Stimulated activated naive CD8-positive, alpha-beta T cell treated with anti-CD3 and anti-CD28 coated beads, Interleukin-15, Interleukin-2, amounts not matched to agents 100 ng/mL and 50 ng/mL, for 24 hours (primary cell): ENCODE measurements around the gene DHRS9.

ENCODE experiments used
- H3K27ac Mint-ChIP-seq: one replicate; pipeline ENCODE4 v1.8.0; 2021; ENCODE audit warnings: mild to moderate bottlenecking, mixed read lengths
- H3K27me3 Mint-ChIP-seq: one replicate; pipeline ENCODE4 v1.8.0; 2021; ENCODE audit warnings: mixed read lengths
- H3K36me3 Mint-ChIP-seq: one replicate; pipeline ENCODE4 v1.8.0; 2021; ENCODE audit warnings: low read depth, mixed read lengths
- H3K4me1 Mint-ChIP-seq: one replicate; pipeline ENCODE4 v1.8.0; 2021; ENCODE audit warnings: low read depth, mixed read lengths
- H3K4me3 Mint-ChIP-seq: one replicate; pipeline ENCODE4 v1.8.0; 2021; ENCODE audit warnings: mild to moderate bottlenecking, mixed read lengths
- H3K9me3 Mint-ChIP-seq: one replicate; pipeline ENCODE4 v1.8.0; 2021; ENCODE audit warnings: mixed read lengths

The DHRS9 gene

DNA sequence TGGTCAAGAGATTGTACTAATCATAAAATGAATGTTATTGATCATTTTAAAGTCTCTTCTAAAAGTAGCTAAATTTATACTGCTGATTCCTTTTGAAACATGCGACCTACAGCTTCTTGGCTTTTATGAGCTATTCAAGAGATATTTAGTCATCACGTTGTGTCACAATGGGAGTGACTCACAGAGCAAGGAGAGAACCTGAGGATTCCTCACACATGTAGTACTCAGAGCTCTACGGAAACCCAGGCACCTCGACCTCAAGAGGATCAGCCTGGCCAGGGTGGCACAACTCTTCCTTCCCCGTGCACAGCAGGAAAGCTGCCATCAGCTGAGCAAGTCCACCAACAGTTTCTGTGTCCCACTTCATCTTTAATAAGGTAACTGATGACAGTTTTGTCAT is at the start of gene DHRS9:
Gene DHRS9, plus strand, starts transcription at position 223 of the 400 bp plus-strand sequence. CDS start 12,019 bp downstream, outside the sequence.
- H3K9me3 Mint-ChIP-seq, result no peaks in the 10 kb centered on the region
- H3K36me3 Mint-ChIP-seq, result peaks cover 6% of the 10 kb centered on the region
- H3K4me3 Mint-ChIP-seq, result peak within 1 kb of the TSS; percentile 66
- no peaks in the 10 kb centered on the region for H3K27me3 Mint-ChIP-seq
- H3K4me1 Mint-ChIP-seq, result peaks cover 60% of the 10 kb centered on the region
- H3K27ac Mint-ChIP-seq, result peak within 1 kb of the TSS; percentile 82

- H3K9me3 Mint-ChIP-seq, result no peaks in the 10 kb centered on the region
- H3K36me3 Mint-ChIP-seq, result no peaks in the 10 kb centered on the region
- peaks cover 7% of the 10 kb centered on the region for H3K4me1 Mint-ChIP-seq
- H3K27ac Mint-ChIP-seq, result no peak overlapping the region
- H3K27me3 Mint-ChIP-seq, result no peaks in the 10 kb centered on the region
- H3K4me3 Mint-ChIP-seq, result no peak overlapping the region
These were observed 46.2 kb upstream of the DHRS9 start for GRCh38 chr2:169023161-169023560.

DNA sequence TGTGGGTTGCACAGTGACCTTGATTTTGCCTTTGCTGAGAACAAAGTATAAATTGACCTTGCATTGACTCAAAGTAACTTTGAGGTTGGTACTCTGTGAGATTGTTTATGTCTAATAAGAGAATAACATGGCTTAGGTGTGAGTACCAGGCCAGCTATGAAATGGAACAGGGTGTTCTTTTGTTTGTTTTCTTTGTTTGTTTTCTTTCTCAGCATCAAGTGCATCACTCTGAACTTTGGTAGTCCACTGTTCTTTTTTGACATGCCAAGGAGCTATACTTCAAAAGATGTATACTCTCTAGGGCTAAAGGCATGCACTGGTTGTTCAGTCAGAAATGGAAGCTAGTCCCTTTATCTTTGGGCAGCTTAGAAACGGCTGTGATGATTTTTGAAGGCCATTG is 43.3 kb upstream of the DHRS9 start:
- no peak overlapping the region for H3K27ac Mint-ChIP-seq

GRCh38 chr2:169027234-169027633 is 42.1 kb upstream of the DHRS9 start:
- H3K27ac Mint-ChIP-seq, result no peak overlapping the region
- H3K27me3 Mint-ChIP-seq, result no peaks in the 10 kb centered on the region
- no peak overlapping the region for H3K4me3 Mint-ChIP-seq
- no peaks in the 10 kb centered on the region for H3K36me3 Mint-ChIP-seq
- H3K4me1 Mint-ChIP-seq, result peaks cover 7% of the 10 kb centered on the region
- no peaks in the 10 kb centered on the region for H3K9me3 Mint-ChIP-seq

More for the DNA sequence above, 43.3 kb upstream of the DHRS9 start:
- H3K27me3 Mint-ChIP-seq, result no peaks in the 10 kb centered on the region
- H3K4me1 Mint-ChIP-seq, result peaks cover 7% of the 10 kb centered on the region
- H3K4me3 Mint-ChIP-seq, result no peak overlapping the region
- no peaks in the 10 kb centered on the region for H3K9me3 Mint-ChIP-seq
- H3K36me3 Mint-ChIP-seq, result no peaks in the 10 kb centered on the region

- no peaks in the 10 kb centered on the region for H3K27me3 Mint-ChIP-seq
- H3K4me3 Mint-ChIP-seq, result no peak overlapping the region
- peaks cover 10% of the 10 kb centered on the region for H3K4me1 Mint-ChIP-seq
- no peaks in the 10 kb centered on the region for H3K36me3 Mint-ChIP-seq
- no peak overlapping the region for H3K27ac Mint-ChIP-seq
- H3K9me3 Mint-ChIP-seq, result peaks cover 8% of the 10 kb centered on the region
These were observed 40.0 kb upstream of the DHRS9 start for GRCh38 chr2:169029341-169029740.

- Mint-ChIP-seq H3K27me3 (no peaks in the 10 kb centered on the region), H3K9me3 (peaks cover 12% of the 10 kb centered on the region), H3K36me3 (no peaks in the 10 kb centered on the region), H3K4me1 (peaks cover 3% of the 10 kb centered on the region), H3K27ac (no peak within 1 kb of the TSS), H3K4me3 (no peak within 1 kb of the TSS)
These were observed 38.2 kb upstream of the DHRS9 start, which contains the start of gene ABCB11 for GRCh38 chr2:169031202-169031601. ABCB11 (minus strand) TSS chr2:169031324; CDS start chr2:169018125, 13,199 bp downstream.

DNA sequence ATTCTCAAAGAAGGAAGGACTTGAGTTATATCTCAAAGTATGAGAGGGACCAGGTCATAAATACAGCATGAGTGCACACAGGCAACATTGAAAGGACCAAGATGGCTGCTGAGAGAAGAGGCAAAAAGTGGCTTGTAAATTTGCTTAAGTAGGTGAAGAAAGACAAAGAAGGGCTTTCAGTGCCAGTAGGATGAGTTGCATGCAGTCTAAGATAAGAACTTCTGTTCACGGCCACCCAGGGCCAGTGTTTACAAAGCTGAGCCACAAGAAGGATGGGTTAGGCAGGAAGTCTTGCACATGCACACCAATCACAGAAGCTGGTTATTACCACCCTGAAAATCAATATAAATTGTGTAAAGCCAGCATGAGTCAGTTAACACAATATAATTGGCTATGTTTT is 35.1 kb upstream of the DHRS9 start:
- Mint-ChIP-seq H3K9me3 (peaks cover 12% of the 10 kb centered on the region), H3K4me3 (no peak overlapping the region), H3K36me3 (no peaks in the 10 kb centered on the region), H3K27ac (no peak overlapping the region), H3K27me3 (no peaks in the 10 kb centered on the region), H3K4me1 (peaks cover 18% of the 10 kb centered on the region)

- Mint-ChIP-seq H3K36me3 (no peaks in the 10 kb centered on the region), H3K27me3 (no peaks in the 10 kb centered on the region), H3K9me3 (peaks cover 12% of the 10 kb centered on the region), H3K4me3 (no peak overlapping the region), H3K4me1 (peaks cover 22% of the 10 kb centered on the region), H3K27ac (no peak overlapping the region)
These were observed 34.3 kb upstream of the DHRS9 start for GRCh38 chr2:169034984-169035544.

DNA sequence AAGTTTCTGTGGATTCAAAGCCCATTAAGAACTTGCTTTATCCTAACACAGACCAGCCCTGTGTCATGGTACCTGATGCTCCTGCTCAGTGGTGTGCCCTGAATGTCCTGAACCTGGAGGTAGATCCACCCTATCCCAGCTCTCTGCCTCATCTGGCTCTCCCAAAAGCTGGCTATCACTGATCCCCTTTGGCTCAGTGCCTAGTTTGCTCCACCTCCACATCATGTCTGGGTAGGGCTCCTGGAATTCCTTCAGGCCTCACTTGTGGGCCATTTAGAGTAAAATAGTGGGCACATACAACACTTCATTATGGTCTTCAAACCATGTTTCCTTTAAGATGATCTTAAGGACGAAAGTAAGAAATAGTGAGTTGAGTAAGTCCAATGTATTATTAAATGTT is 33.5 kb upstream of the DHRS9 start:
- no peaks in the 10 kb centered on the region for H3K36me3 Mint-ChIP-seq
- H3K4me3 Mint-ChIP-seq, result no peak overlapping the region
- H3K27ac Mint-ChIP-seq, result no peak overlapping the region
- H3K9me3 Mint-ChIP-seq, result peaks cover 12% of the 10 kb centered on the region
- peaks cover 22% of the 10 kb centered on the region for H3K4me1 Mint-ChIP-seq
- H3K27me3 Mint-ChIP-seq, result no peaks in the 10 kb centered on the region

DNA sequence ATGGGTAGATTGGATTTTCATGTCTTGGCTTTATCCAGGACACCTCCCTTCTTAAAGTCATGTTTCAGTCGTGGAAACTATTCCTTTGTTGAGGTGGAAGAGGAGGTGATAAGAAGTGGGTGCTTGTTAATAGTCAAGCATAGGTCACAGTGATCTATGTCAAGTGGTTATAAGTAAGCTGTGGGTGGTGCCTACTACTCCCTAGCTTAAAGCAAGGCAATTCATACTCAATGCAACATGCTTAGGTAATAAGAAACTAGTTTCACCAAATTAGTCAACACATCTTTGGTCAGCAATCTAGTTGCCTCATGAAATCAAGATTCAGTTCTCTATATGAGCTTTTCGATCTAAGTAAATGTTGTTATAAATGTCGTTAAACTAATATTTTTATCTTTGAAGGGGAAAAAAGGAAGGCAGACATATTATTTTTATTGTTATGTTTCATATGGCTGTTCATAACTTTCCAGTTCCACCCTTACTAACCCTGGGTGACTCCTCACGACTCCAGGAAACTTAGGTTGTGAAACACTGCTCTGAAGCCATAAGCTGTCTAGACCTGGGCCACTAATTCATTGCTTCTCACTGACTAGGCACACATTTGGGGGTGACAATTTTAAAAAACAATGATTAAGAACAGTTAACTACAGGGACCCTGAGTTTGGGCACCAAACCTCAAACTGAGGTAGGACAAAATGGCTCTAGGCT is 32.5 kb upstream of the DHRS9 start:
- Mint-ChIP-seq H3K27me3 (no peaks in the 10 kb centered on the region), H3K4me1 (peaks cover 22% of the 10 kb centered on the region), H3K9me3 (peaks cover 16% of the 10 kb centered on the region), H3K27ac (no peak overlapping the region), H3K4me3 (no peak overlapping the region), H3K36me3 (no peaks in the 10 kb centered on the region)

DNA sequence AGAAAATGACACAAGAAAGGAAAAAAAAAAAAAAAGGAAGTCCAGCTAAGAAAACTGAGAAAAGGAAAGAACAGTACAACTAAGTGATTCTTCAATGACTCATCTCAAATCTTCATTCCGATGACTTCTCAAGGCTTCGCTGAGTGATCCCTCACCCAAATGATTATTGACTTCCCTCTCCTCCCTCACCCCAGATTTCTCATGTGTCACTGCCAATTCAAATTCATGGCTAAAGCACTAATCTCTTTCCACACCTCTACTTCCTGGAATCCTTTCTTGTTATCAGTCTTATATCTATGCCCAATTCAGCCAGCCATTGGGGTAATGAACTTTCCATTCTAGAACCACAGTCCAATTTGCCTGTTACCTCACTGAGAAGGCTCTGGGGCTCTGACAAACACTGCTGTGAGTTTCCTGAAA is 31.0 kb upstream of the DHRS9 start:
- Mint-ChIP-seq H3K9me3 (peaks cover 24% of the 10 kb centered on the region), H3K4me3 (no peak overlapping the region), H3K36me3 (peaks cover 4% of the 10 kb centered on the region), H3K27ac (no peak overlapping the region), H3K4me1 (peaks cover 22% of the 10 kb centered on the region), H3K27me3 (no peaks in the 10 kb centered on the region)

GRCh38 chr2:169039702-169040101 is 29.7 kb upstream of the DHRS9 start:
- H3K27me3 Mint-ChIP-seq, result no peaks in the 10 kb centered on the region
- H3K27ac Mint-ChIP-seq, result no peak overlapping the region
- H3K36me3 Mint-ChIP-seq, result peaks cover 6% of the 10 kb centered on the region
- peaks cover 22% of the 10 kb centered on the region for H3K9me3 Mint-ChIP-seq
- H3K4me3 Mint-ChIP-seq, result no peak overlapping the region
- H3K4me1 Mint-ChIP-seq, result peaks cover 18% of the 10 kb centered on the region

GRCh38 chr2:169041594-169041993 is 27.8 kb upstream of the DHRS9 start:
- peaks cover 18% of the 10 kb centered on the region for H3K4me1 Mint-ChIP-seq
- peaks cover 19% of the 10 kb centered on the region for H3K9me3 Mint-ChIP-seq
- H3K27me3 Mint-ChIP-seq, result no peaks in the 10 kb centered on the region
- H3K27ac Mint-ChIP-seq, result no peak overlapping the region
- no peak overlapping the region for H3K4me3 Mint-ChIP-seq
- H3K36me3 Mint-ChIP-seq, result peaks cover 6% of the 10 kb centered on the region

DNA sequence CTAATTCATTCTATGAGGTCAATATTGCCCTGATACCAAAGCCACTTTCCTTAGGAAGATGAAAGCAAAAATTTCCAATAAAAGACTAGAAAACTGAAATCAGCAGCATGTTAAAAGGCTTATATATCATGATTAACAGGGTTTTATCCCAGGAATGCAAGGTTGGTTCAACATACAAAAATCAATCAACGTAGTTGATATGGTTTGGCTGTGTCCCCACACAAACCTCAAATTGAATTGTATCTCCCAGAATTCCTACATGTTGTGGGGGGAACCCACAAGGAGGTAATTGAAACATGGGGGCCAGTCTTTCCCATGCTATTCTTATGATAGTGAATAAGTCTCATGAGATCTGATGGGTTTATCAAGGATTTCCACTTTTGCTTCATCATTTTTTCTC is 26.5 kb upstream of the DHRS9 start:
- Mint-ChIP-seq H3K36me3 (peaks cover 6% of the 10 kb centered on the region), H3K27me3 (no peaks in the 10 kb centered on the region), H3K27ac (no peak overlapping the region)

DNA sequence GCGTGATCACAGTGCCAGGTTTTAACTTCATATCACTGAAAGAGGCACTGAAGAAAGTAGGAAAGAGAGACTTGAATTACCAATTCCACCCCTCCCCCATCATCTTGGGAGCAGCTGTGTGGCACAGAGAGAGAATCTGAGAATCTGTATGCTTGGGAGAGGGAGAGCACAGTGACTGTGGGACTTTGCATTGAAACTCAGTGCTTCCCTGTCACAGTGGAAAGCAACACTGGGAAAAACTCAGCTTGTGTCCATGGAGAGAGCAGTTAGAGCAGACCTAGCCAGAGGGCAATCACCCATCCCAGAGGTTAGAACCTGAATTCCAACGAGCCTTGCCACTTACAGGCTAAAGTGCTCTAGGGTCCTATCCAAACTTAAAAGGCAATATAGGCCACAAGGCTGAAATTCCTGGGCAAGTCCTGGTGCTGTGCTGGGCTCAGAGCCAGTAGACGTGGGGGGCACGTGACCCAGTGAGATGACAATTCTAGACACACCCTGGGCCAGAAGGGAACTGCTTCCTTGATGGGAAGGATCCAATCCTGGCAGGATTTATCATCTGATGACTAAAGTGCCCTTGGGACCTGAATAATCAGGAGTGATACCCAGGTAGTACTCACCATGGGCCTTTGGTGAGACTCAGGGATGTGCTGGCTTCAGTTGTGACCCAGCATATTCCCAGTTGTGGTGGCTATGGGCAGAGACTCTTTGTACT is 22.8 kb upstream of the DHRS9 start:
- H3K27ac Mint-ChIP-seq, result no peak overlapping the region
- no peaks in the 10 kb centered on the region for H3K27me3 Mint-ChIP-seq
- H3K4me3 Mint-ChIP-seq, result no peak overlapping the region
- H3K4me1 Mint-ChIP-seq, result no peaks in the 10 kb centered on the region
- peaks cover 18% of the 10 kb centered on the region for H3K9me3 Mint-ChIP-seq
- peaks cover 6% of the 10 kb centered on the region for H3K36me3 Mint-ChIP-seq

More for the DNA sequence above, 26.5 kb upstream of the DHRS9 start:
- peaks cover 19% of the 10 kb centered on the region for H3K9me3 Mint-ChIP-seq
- no peak overlapping the region for H3K4me3 Mint-ChIP-seq
- H3K4me1 Mint-ChIP-seq, result peaks cover 14% of the 10 kb centered on the region
